Putamen (tissue), 1 donor: ENCODE results near the gene RFX2.

ENCODE experiments used
- DNase-seq: peaks from one replicate; pipeline ENCODE4 v3.0.0-alpha.2; 2016; ENCODE audit warnings: low spot score

RFX2 gene

GRCh38 chr19:6059988-6060599, 50.2 kb downstream of the RFX2 start:
- no peak for DNase-seq

- DNase-seq, result no peak
Observed at GRCh38 chr19:6059396-6059947, 50.8 kb downstream of the RFX2 start.

- DNase-seq, result no peak
Observed at GRCh38 chr19:6058518-6059201, 51.6 kb downstream of the RFX2 start.

- peak; percentile 26 for DNase-seq
Observed at GRCh38 chr19:6057651-6058517, 52.4 kb downstream of the RFX2 start.

- peak; percentile 58 for DNase-seq
Observed at GRCh38 chr19:6056801-6057650, 53.3 kb downstream of the RFX2 start.

- DNase-seq, result no peak
Observed at GRCh38 chr19:6056282-6056741, 54.0 kb downstream of the RFX2 start.

- DNase-seq, result no peak
Observed at GRCh38 chr19:6055013-6055795, 55.1 kb downstream of the RFX2 start.

- peak; percentile 47 for DNase-seq
Observed at GRCh38 chr19:6048793-6049405, 61.4 kb downstream of the RFX2 start.

- DNase-seq, result no peak
Observed at GRCh38 chr19:6048348-6048747, 62.0 kb downstream of the RFX2 start.

GRCh38 chr19:6047741-6048251, 62.5 kb downstream of the RFX2 start:
- DNase-seq, result no peak

- DNase-seq, result no peak
Observed at GRCh38 chr19:6047256-6047655, 63.0 kb downstream of the RFX2 start.

- no peak for DNase-seq
Observed at GRCh38 chr19:6045108-6045507, 65.2 kb downstream of the RFX2 start.

- DNase-seq, result no peak
Observed at GRCh38 chr19:6044056-6044805, 66.1 kb downstream of the RFX2 start.

GRCh38 chr19:6042776-6043726, 67.2 kb downstream of the RFX2 start:
- no peak for DNase-seq

GRCh38 chr19:6041991-6042481, 68.3 kb downstream of the RFX2 start:
- peak; percentile 79 for DNase-seq

GRCh38 chr19:6041071-6041470, 69.2 kb downstream of the RFX2 start:
- DNase-seq, result no peak

- DNase-seq, result no peak
Observed at GRCh38 chr19:6039566-6040225, 70.6 kb downstream of the RFX2 start.
